Fibroblast of skin of right biceps (primary cell): ENCODE results near the gene PRKN.

Source experiments
- DNase-seq: peaks from one replicate; pipeline ENCODE4 v3.0.0-alpha.2; 2013

The PRKN gene

DNA sequence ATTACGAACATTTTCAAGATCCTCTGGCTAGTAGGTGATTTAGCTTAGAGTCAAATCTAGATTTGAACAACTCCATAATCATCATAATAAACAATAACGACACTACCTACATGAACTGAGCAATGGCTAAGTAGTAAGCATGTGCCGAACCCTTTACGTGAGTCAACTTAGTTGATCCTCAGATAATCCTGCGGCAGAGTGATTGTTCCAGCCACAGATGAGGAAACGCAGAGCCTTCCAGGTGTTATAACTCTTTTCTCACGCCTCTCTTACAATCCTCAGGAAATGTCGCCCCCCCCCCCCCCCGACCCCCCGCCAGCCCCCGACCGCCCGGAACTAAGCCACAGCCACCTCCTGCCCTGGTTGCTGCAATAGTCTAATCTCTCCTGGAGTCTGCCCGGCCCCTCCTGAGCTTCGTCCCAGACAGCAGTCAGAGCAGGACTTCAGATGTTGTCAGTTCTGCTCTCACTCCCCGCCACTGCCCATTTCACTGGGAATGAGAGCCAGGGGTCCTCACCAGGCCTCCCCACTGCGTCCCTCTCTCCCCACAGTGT lies 1312.2 kb downstream of the PRKN start:
- DNase-seq: no peak

DNA sequence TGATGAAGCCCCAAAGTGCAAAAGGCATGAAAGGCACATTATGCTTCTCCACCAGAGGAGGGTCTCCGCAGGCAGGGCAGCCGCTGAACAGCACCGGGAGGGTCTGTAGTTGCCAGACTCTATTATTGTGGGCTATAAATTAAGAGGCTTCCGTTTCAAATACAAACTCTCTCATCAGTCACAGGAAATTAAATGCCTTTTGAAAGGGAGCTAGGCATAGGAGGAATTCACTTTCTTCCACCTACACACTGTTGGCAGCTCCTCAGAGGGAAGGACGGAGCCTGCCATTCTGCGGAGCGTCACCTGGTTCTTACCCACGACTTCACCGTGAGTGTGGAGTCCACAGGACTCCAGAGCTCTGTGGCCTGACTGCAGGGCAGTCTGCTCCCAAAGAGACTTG lies 1312.9 kb downstream of the PRKN start:
- no peak for DNase-seq

DNA sequence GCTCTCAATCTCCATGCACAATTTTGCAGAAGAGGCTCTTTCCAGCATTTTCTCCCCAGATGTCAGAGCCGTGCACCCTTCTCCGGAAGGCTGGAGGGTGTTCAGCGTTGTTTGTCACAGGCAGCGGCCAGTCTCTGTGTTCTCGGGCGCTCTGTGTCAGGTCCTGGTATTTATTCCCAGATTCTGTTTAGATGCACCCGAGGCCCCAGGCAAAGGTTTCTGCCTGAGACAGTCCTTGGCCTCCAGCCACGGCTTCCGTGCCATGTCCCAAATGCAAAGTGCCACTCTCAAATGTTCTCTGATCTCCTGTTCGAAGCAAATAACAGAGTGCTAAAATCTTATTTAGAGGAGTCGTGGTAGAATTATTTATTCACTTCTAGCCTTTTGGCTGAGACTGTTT lies 1313.4 kb downstream of the PRKN start:
- no peak for DNase-seq

DNA sequence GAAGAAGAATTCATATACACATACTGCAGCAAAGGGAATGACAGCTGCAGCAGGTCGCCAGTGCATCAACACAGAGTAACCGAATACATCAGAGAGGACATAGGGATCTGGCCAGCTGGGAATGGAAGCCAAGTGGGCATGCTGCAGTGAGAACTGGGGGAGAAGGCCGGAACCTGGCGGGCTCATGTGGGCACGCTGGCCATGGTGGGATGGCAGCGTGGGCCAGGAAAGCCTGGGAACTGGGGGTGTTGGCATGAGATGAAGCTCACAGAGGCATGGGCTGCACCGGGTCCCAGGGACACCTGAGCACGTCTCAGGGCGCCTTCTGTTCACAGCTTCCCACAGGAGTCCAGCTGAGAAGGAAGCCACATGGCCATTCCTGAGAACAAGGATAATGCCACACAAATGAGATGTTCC lies 1314.2 kb downstream of the PRKN start:
- no peak for DNase-seq

DNA sequence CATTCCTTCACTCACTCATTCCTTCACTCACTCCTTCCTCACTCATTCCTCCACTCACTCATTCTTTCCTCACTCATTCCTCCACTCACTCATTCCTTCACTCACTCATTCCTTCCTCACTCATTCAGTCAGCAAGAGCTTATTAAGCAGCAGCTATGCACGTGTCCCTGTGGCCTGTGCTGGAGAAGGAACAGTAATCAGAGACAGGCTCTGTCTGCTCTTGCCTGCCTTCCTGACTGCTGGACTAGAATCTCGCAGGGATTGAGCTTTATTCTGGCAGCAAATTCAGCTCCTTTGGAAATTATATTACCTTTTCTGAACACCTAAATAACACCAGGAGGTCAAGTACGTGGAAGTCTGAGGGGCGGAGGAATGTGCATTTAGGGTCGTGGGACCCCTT lies 1314.8 kb downstream of the PRKN start:
- DNase-seq: no peak

DNA sequence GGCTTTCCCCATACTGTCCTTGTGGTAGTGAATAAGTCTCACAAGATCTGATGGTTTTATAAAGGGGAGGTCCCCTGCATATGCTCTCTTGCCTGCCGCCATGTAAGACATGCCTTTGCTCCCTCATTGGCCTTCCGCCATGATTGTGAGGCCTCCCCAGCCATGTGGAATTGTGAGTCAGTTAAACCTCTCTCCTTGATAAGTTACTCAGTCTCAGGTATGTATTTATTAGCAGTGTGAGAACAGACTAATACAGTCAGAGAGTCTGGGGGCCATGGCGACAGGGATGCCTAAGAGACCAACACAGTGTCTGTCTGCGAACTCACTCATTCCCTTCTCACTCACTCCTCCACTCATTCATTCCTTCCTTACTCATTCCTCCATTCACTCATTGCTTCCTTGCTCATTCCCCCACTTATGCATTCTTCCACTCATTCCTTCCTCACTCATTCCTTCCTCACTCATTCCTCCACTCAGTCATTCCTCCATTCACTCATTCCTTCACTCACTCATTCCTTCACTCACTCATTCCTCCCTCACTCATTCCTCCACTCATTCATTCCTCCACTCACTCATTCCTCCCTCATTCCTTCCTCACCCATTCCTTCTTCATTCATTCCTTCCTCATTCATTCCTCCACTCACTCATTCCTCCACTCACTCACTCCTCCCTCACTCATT lies 1316.2 kb downstream of the PRKN start:
- DNase-seq: peak; percentile 75

DNA sequence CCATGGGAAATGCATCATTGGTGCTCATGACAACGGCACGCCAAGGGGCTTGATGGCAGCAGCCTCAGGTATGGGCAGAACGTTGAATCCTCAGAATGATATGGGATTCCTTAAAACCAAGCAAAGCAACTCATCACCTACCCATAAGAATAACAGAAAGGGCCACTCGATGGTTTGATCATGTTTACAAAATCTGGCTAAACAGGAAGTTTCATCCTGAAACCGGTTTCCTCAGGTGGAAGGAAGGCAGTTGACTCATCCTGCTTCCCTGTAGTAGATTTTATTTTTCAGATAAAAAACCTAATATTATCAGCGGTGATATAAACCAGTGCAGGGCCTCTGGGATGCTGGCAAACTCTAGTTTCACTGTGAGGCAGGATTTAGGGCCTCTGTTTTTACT lies 1316.8 kb downstream of the PRKN start:
- no peak for DNase-seq

DNA sequence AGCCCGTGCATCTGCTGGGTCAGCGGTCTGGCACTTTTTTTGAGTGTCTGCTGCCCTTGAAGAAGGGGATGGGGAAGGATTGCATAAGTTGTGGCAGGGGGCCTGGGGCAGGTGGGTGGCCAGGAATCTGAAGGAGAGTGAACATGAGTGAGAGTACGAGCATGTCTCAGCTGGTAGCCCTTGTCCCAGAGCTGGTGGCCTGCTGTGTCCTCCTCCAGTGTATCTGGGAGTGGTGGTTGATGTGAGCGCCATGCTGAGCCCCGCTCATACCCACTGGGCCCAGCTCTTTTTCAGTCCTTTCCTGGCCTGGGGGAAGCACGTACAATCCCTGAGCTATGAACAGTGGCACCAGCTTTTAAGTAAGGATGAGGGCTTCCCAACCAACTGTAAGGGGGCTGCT lies 1317.5 kb downstream of the PRKN start:
- DNase-seq: no peak

DNA sequence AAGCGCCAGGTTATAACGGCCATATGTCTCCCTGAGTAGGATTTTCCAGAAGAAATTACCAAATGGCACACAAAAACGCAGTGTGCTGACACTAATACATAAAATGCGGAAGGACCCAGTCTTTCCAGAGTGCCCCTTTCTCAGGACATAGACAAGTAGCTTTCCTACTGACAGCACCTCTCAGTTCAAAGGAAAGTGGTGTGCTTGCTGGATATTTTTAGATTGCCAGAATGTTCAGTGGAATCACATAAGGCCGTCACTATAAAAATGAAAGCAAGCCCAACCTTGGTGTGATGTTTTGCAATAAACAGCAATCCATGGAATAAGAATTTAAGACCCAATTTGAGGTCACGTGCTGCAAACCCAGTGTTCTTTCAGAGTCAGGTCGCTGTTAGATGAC lies 1318.2 kb downstream of the PRKN start:
- DNase-seq: no peak

DNA sequence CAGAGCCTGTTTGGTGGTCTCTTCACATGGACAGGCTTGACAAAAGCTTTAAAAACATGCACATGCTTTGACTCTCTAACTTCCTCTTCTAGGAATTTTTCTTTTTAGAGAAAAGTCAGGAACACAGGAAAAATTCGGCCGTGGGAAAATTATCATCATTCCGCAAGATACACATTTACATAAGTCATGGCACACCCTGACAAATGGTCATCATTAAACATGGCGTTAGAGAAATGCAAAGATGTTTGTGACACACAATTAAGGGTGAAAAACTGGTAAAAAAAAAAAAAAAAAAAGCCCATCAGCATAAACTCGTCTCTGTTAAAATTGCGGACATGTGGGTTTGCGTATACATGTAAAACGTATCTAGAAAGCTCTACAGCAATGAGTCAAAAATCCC lies 1319.5 kb downstream of the PRKN start:
- DNase-seq: no peak

DNA sequence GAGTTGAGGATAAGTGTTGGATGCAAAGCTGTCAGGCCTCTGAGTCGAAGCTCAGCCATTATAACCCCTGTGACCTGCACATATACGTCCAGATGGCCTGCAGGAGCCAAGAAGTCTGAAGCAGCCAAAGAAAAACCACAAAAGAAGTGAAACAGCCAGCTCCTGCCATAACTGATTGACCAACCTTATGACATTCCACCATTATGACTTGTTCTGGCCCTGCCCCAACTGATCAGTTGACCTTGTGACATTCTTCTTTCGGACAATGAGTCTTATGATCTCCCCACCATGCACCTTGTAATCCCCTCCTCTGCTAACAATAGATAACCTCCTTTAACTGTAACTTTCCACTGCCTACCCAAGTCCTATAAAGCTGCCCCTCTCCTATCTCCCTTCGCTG lies 1320.0 kb downstream of the PRKN start:
- DNase-seq: peak; percentile 84

DNA sequence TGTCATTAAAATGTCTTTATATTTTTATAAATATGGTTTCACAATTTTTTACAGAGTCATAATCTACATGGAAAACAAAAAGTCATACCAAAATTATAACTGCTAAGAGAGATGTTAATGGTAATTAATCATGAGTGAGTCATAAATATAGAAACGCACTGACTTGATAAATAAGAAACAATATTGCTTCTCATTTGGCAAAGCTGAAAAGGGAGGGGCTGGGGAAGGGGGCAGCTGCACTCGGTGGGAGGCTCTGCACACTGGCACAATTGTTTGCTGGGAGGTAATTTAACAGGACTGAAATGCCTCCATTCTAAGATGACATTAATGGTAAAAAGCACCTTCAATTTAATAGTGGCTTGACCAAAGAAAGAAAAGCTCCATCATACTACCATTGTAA lies 1320.5 kb downstream of the PRKN start:
- DNase-seq: no peak

DNA sequence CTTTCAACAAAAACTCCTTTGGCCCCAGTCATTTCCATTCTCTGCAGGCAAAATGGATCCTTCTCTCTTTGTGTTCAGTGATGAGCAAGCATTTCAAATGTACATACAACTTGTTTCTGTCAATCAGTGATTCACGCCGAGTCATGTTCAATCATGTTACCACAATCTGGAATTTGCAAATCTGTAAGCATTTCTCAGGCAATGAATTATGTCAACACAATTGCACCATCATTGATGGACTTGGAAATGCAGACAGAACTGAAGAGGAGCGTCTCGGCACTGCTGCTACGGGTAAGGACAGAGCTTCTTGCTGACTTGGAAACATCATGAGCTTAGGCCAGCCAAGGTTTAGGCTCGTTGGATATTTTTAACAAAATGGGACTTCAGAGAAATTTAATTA lies 1320.9 kb downstream of the PRKN start:
- DNase-seq: peak; percentile 98

DNA sequence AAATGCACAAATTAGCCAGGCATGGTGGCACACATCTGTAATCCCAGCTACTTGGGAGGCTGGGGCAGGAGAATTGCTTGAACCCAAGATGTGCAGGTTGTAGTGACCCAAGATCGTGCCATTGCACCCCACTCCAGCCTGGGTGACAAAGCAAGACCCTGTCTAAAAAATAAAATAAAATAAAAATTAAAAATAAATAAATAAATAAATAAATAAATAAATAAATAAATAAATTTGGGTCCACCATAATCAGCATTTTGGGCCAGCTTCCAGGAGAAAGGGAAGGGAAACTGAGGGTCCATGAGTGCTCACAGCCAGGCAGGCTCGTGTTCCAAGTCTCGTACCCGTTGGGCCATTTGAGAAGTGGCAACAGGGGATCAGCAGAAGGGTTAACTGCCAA lies 1322.1 kb downstream of the PRKN start:
- no peak for DNase-seq

DNA sequence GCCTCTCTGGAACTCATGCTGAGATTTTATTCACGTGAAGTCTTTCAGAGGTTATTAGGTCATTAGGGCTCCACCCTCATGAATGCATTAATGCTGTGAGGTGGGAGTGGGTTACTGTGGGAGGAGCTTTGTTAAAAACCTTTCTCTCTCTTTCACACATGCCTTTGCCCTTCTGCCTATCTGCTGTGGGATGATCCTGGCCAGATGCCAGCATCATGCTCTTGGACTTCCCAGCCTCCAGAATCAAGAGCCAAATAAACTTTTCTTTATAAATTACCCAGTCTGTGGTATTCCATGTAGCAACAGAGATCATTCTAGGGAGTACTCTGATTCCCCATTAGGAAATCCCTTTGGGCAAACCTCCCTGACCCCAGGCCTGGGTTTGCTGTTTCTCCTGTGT lies 1323.8 kb downstream of the PRKN start:
- DNase-seq: no peak

DNA sequence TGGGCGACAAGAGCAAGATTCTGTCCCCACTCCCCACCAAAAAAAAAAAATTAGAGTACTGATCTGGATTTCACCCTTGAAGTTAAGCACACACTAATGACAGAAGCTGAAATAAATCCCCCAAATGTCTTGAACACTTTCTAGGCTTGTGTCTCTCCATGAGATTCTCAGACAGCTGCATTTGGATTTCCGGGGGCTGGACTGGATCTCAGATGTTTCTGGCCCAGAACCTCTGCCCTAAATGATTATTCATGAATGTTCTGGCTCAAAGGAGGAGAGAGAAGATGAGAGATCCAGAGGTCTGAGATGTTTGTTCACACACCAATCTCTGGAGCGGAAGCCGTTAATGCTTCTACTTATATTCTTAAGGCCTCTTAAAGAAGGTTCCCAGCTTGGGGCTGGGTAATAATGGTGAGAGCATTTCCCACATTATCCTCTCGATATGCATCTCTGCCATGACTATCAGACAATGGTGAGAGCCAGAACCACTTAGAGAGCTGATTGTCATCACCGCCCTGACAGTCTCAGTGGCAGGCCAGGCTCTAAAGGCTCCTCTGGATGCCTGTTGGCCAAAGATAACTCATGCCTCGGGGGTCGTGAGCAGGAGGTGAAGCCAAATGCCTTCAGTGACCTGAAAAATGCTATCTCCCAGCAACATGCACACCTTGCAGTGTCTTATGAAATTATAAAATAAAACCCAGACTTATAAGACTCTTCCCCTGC lies 1325.8 kb downstream of the PRKN start:
- DNase-seq: no peak

DNA sequence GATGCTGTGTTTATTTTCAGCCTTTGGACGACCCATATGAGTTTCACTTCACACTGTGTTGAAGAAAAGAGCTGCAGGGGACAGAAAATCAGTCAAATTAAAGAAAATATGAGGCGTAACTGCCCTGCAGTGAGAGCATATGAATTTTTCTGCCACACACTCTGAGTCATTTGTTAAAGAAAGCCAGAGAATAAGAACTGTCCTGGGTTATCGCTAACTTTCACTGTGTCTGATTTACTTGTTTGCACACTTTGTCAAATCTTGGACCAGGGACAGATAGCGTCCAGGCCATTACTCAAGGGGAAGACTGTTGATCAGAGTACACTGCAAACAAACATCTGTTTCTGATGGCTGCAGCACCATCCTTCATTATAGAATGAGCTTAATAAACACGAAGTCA lies 1326.9 kb downstream of the PRKN start:
- no peak for DNase-seq

DNA sequence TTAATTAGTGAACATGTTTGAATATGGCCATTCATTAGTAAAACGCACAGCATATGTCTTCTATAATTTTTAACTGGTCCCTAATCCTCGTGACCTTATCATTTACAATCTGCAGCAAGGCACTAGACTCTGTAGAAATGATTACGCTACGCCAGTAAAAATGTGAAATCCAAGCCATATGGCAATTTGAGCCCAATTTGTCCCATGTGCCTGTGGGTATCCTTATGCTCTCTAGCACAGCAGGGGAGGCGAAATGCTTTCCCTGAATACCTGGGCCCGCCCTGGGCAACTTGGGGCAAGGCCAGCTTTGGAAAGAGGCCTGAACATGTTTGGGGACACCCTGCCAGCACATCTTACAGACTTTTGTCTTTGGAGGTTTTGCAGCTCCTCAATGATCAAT lies 1331.0 kb downstream of the PRKN start:
- DNase-seq: no peak

DNA sequence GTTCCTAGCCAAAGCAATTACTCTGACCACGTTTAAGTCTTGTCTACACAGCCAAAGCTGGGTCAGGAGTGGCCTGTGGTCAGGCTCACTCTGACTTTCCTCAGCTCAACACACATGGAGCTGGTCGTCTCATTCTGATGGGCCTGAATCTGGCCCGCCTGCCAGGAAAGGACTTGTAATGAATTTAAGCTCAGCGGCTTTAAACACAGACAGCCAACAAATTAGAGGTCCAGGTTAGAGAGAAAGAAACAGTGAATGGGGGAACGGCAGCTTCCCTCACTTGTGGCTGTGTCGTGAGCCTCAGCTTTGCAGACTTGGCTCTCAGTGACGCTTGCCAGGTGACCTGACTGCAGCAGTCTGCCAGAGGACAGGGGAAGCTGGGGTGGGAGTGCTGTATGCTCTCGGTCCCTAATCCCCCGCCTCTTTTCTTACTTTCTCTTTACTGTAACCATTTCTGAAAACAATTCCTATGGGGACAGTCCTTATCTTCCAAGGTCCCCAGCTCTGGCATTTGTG lies 1331.8 kb downstream of the PRKN start:
- DNase-seq: no peak

DNA sequence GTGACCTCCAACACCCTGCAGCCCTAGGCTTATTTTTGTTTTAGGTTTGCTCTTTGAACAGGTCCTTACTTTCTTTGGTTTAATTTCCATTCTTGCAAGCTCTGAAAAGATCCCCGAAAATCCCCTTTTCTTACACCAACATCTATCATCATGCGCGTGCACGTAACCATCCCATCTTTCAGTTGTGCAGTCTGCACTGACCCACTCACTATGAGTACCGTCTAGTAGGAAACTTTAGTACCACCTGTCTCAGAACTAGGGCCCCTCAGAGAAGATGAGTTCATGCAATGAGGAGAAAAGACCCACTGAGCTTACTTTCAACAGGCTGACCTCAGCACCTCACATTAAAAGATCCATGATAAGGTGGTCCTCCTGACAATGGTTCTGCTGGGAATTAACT lies 1333.1 kb downstream of the PRKN start:
- DNase-seq: no peak

DNA sequence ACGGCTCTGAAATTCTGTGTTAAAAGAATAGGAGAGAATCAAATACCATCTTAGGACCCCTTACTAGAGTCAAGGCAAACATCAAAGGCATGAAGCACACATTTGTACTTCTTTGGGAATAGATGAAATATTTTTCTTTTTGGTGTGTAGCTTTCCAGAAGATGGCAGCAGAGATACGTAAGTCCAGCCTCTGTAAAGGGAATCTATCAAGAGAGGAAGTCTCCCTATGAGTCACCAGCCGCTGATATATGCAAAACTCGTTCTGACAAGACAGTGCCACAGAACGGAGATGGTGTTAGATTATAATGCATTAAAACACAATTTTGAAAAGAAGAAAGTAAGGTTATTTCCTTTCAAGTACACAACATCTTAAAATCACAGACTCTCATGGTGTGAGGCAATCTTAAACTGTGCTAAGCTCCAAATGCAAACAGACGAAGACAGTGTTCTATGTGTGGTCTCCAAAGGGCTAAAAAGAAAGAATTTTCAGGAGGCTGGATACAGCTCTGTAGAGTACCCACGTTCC lies 1333.7 kb downstream of the PRKN start:
- DNase-seq: peak; percentile 90

DNA sequence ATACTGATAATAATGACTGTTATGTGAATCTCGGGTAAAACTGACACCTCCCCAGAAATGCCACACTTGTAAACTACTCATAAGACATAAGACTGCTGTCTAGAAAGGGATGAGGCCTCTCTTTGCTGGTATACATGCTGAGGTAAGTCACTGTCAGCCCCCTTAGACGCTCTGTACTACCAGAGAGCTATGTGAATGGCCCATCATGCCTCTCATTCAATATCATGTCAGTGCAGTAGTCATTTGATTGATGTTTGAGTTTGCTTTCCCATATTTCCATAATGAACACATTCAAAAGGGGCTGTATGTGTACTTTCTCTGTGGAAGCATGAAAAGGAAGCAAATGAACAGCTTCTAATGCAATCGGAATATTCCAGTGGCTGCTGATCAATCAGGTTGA lies 1334.3 kb downstream of the PRKN start:
- DNase-seq: no peak

DNA sequence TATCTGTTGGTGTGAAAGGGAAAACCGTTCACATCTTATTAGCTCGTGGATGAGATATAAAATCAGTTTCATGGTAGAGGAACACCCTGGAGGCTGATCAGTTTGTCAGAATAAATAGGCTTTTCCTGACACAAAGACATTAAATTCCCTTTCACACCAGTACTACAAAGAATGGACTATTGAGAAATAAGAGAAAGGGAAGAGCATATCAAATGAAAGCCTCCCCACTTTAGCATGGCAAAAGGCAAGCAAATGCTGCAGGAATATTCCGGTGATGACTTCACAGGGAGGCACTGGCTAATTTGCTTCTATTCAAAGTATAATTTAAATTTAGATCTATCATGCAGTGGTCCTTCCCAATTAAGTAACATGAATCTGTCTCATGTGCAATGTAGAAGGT lies 1337.8 kb downstream of the PRKN start:
- no peak for DNase-seq

DNA sequence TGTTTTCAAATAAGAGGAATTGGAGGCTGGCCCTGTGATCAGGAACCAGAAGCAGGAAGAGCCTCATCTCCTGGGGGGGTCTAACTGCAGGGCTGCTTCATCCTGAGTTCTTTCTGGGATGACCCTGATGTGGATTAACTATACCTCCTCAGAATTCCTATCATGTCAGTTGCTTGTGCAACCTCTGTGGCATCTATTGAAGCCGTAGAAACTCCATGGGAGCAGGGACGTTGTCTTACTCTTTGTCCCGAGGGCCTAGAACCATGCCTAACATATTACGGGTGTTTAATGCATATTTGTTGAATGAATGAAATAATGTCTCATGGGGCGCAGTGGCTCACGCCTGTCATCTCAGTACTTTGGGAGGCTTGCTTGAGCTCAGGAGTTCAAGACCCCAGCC lies 1343.6 kb downstream of the PRKN start:
- no peak for DNase-seq
